MM.1S (cell line): ENCODE data around the gene GCLM.

Experiments
- CTCF ChIP-seq: fragments of 300-600 bp; sonication (generic); IDR thresholded peaks from 2 replicates; pipeline ENCODE4 v1.5.1; 2016; ENCODE audit warnings: antibody characterized with exemption, low read length, mixed read lengths
- EZH2 ChIP-seq: fragments of 300-600 bp; sonication (generic); optimal IDR thresholded peaks from 2 replicates; pipeline ENCODE3; 2017; ENCODE audit warnings: low read depth, mild to moderate bottlenecking, antibody characterized with exemption, low read length, mixed read lengths
- EZH2phosphoT487 ChIP-seq: fragments of 300-600 bp; sonication (generic); IDR thresholded peaks from 2 replicates; pipeline ENCODE4 v1.6.1; 2018; ENCODE audit warnings: antibody characterized with exemption, low read length

GRCh38 chr1:93906480-93906879 lies 2.8 kb downstream of the GCLM start:
- TF ChIP-seq CTCF = no peak
- no peak for TF ChIP-seq EZH2
- no peak for TF ChIP-seq EZH2phosphoT487
